Measurements from ENCODE around the gene PTPRH. TPM values are rescaled to one million over a fixed set of nuclear protein-coding genes. Genes with fewer than 3 reads are reported as not detected.
"Not testable (repeated sequence)": the region's sequence is repeated elsewhere in the genome, so short reads cannot be mapped to it uniquely, and the experiment has no call there.

The PTPRH gene
- total RNA-seq, 4 donors from 2014 or later: 1.2 to 3.9 (median 2.1) TPM

GRCh38 chr19:55157064-55157908 is 52.0 kb downstream of the PTPRH start, which contains the start of gene TNNI3:
Gene TNNI3 (minus strand): TSS chr19:55157732. CDS start chr19:55157589, 143 bp downstream.
- Histone ChIP-seq H3K27ac (no peak within 1 kb of the TSS), H3K9me3 (peaks cover 0 to under 1% (median 0%) of the 10 kb centered on the region in 4 donors), H3K27me3 (peaks cover 0 to 97% of the 10 kb centered on the region in 2 donors), H3K4me1 (peaks cover 0 to 33% (median 0%) of the 10 kb centered on the region in 4 donors), H3K4me3 (no peak within 1 kb of the TSS), H3K36me3 (no peaks in the 10 kb centered on the region)
- WGBS, 2 donors: 41 to 61% methylated on average over 17 to 23 of the region's 39 CpGs
- no peak for DNase-seq (ENCODE audit: low spot score in 2 of 2)
- TF ChIP-seq EP300 (IDR thresholded peaks at IDR 0.05) (no peak), POLR2A (IDR thresholded peaks at IDR 0.05) (no peak), CTCF (IDR thresholded peaks at IDR 0.05) (no peak)

- TF ChIP-seq EP300 (IDR thresholded peaks at IDR 0.05): no peak
- TF ChIP-seq POLR2A (IDR thresholded peaks at IDR 0.05): no peak
- no peak for TF ChIP-seq CTCF (IDR thresholded peaks at IDR 0.05)
- H3K4me3 ChIP-seq: no peak overlapping the region
- peaks cover 0 to 33% (median 0%) of the 10 kb centered on the region in 4 donors for H3K4me1 ChIP-seq
- peaks cover 0 to 9% (median 0%) of the 10 kb centered on the region in 4 donors for H3K9me3 ChIP-seq
- 3 to 7% methylated on average over 40 to 46 of the region's 52 CpGs for WGBS, 2 donors
- DNase-seq (ENCODE audit: low spot score in 2 of 2): no peak
- H3K27ac ChIP-seq: no peak overlapping the region
- H3K36me3 ChIP-seq: no peaks in the 10 kb centered on the region
- H3K27me3 ChIP-seq: peaks cover 0 to 88% of the 10 kb centered on the region in 2 donors
These were observed 52.9 kb downstream of the PTPRH start for GRCh38 chr19:55156202-55157063.

GRCh38 chr19:55155784-55156183 is 53.5 kb downstream of the PTPRH start:
- DNase-seq (ENCODE audit: low spot score in 2 of 2); H3K9me3 ChIP-seq; H3K36me3 ChIP-seq; H3K27ac ChIP-seq; H3K4me3 ChIP-seq: not testable (repeated sequence)
- WGBS, 2 donors: 0 to 10% methylated on average over 4 to 5 of the region's 5 CpGs
- Histone ChIP-seq H3K4me1 (peaks cover 0 to 29% (median 0%) of the 10 kb centered on the region in 4 donors), H3K27me3 (peaks cover 0 to 84% of the 10 kb centered on the region in 2 donors)

- Histone ChIP-seq H3K4me3 (no peak overlapping the region), H3K9me3 (peaks cover 0 to 9% (median 0%) of the 10 kb centered on the region in 4 donors), H3K36me3 (no peaks in the 10 kb centered on the region), H3K4me1 (peaks cover 0 to 15% (median 0%) of the 10 kb centered on the region in 4 donors), H3K27ac (no peak overlapping the region), H3K27me3 (peaks cover 0 to 84% of the 10 kb centered on the region in 2 donors)
- WGBS, 2 donors: 85 to 87% methylated on average over 12 of the region's 12 CpGs
- no peak for DNase-seq (ENCODE audit: low spot score in 2 of 2)
- TF ChIP-seq CTCF (IDR thresholded peaks at IDR 0.05) (no peak), POLR2A (IDR thresholded peaks at IDR 0.05) (no peak), EP300 (IDR thresholded peaks at IDR 0.05) (no peak)
These were observed 55.5 kb downstream of the PTPRH start for GRCh38 chr19:55153652-55154264.

- TF ChIP-seq EP300 (IDR thresholded peaks at IDR 0.05): no peak
- no peak for TF ChIP-seq CTCF (IDR thresholded peaks at IDR 0.05)
- TF ChIP-seq POLR2A (IDR thresholded peaks at IDR 0.05): no peak
- no peak overlapping the region for H3K4me3 ChIP-seq
- peaks cover 0 to 13% (median 0%) of the 10 kb centered on the region in 4 donors for H3K4me1 ChIP-seq
- H3K27ac ChIP-seq: no peak overlapping the region
- H3K27me3 ChIP-seq: peaks cover 0 to 84% of the 10 kb centered on the region in 2 donors
- H3K36me3 ChIP-seq: no peaks in the 10 kb centered on the region
- DNase-seq (ENCODE audit: low spot score in 2 of 2): no peak
- peaks cover 0 to 9% (median 0%) of the 10 kb centered on the region in 4 donors for H3K9me3 ChIP-seq
These were observed 57.3 kb downstream of the PTPRH start for GRCh38 chr19:55152017-55152416.
